ENCODE results near the gene PTPRT.

DNA sequence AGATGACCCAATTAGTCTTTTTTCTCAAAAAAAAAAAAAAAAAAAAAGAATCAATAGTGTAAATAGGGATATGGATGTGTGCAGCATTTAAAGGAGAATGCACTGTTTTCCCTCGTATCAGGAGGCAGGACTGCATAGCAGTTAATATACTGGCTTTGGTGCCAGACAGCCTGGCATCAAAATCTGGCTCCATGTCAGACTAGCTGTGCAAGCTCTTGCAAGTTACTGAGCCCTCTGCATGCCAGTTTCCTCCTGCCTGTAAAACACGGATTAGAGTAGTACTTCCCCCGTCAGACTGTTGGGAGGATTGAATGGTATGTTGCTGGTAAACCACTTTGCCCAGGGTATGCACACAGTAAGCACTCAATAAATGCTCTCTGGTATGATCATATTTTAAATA lies 977.3 kb downstream of the PTPRT start:
- TF ChIP-seq TCF7L2 (IDR thresholded peaks at IDR 0.05; ENCODE audit: borderline replicate concordance, extremely low read depth, insufficient read depth, insufficient read length) (no peak), EZH2 (IDR thresholded peaks at IDR 0.05) (no peak), ZFX (IDR thresholded peaks at IDR 0.05) (no peak), POLR2A (IDR thresholded peaks at IDR 0.05; ENCODE audit: borderline replicate concordance, extremely low read depth, insufficient read depth, insufficient read length) (no peak), EZH2phosphoT487 (IDR thresholded peaks at IDR 0.05; ENCODE audit: borderline replicate concordance) (no peak), POLR2AphosphoS5 (IDR thresholded peaks at IDR 0.05; ENCODE audit: low read depth, low read length) (no peak)
- TF ChIP-seq, protein P1, sequence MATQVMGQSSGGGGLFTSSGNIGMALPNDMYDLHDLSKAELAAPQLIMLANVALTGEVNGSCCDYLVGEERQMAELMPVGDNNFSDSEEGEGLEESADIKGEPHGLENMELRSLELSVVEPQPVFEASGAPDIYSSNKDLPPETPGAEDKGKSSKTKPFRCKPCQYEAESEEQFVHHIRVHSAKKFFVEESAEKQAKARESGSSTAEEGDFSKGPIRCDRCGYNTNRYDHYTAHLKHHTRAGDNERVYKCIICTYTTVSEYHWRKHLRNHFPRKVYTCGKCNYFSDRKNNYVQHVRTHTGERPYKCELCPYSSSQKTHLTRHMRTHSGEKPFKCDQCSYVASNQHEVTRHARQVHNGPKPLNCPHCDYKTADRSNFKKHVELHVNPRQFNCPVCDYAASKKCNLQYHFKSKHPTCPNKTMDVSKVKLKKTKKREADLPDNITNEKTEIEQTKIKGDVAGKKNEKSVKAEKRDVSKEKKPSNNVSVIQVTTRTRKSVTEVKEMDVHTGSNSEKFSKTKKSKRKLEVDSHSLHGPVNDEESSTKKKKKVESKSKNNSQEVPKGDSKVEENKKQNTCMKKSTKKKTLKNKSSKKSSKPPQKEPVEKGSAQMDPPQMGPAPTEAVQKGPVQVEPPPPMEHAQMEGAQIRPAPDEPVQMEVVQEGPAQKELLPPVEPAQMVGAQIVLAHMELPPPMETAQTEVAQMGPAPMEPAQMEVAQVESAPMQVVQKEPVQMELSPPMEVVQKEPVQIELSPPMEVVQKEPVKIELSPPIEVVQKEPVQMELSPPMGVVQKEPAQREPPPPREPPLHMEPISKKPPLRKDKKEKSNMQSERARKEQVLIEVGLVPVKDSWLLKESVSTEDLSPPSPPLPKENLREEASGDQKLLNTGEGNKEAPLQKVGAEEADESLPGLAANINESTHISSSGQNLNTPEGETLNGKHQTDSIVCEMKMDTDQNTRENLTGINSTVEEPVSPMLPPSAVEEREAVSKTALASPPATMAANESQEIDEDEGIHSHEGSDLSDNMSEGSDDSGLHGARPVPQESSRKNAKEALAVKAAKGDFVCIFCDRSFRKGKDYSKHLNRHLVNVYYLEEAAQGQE (IDR thresholded peaks at IDR 0.05; ENCODE audit: low read depth) = no peak
- TF ChIP-seq, protein P2, sequence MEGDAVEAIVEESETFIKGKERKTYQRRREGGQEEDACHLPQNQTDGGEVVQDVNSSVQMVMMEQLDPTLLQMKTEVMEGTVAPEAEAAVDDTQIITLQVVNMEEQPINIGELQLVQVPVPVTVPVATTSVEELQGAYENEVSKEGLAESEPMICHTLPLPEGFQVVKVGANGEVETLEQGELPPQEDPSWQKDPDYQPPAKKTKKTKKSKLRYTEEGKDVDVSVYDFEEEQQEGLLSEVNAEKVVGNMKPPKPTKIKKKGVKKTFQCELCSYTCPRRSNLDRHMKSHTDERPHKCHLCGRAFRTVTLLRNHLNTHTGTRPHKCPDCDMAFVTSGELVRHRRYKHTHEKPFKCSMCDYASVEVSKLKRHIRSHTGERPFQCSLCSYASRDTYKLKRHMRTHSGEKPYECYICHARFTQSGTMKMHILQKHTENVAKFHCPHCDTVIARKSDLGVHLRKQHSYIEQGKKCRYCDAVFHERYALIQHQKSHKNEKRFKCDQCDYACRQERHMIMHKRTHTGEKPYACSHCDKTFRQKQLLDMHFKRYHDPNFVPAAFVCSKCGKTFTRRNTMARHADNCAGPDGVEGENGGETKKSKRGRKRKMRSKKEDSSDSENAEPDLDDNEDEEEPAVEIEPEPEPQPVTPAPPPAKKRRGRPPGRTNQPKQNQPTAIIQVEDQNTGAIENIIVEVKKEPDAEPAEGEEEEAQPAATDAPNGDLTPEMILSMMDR (IDR thresholded peaks at IDR 0.05 in 2 of 3, conservative IDR thresholded peaks at IDR 0.05 in 1 of 3; ENCODE audit: borderline replicate concordance in 1 of 3, insufficient read depth in 1 of 3, low read depth in 2 of 3, low read length in 2 of 3) = no peak
- TF ChIP-seq, protein P3, sequence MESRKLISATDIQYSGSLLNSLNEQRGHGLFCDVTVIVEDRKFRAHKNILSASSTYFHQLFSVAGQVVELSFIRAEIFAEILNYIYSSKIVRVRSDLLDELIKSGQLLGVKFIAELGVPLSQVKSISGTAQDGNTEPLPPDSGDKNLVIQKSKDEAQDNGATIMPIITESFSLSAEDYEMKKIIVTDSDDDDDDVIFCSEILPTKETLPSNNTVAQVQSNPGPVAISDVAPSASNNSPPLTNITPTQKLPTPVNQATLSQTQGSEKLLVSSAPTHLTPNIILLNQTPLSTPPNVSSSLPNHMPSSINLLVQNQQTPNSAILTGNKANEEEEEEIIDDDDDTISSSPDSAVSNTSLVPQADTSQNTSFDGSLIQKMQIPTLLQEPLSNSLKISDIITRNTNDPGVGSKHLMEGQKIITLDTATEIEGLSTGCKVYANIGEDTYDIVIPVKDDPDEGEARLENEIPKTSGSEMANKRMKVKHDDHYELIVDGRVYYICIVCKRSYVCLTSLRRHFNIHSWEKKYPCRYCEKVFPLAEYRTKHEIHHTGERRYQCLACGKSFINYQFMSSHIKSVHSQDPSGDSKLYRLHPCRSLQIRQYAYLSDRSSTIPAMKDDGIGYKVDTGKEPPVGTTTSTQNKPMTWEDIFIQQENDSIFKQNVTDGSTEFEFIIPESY (IDR thresholded peaks at IDR 0.05; ENCODE audit: extremely low read depth, insufficient replicate concordance, low read length) = no peak

All from HCT116 (cell line).